ENCODE data around the gene EXOC3L2.

The EXOC3L2 gene

GRCh38 chr19:45171211-45171623 lies 74.0 kb downstream of the EXOC3L2 start:
- no peaks in the 10 kb centered on the region for H3K79me2 ChIP-seq (ENCODE audit: low read length)
- no peak for DNase-seq
- no peak overlapping the region for H2AFZ ChIP-seq (ENCODE audit: low read length)
- H3K27ac ChIP-seq (ENCODE audit: low read length): no peak overlapping the region
- no peaks in the 10 kb centered on the region for H3K36me3 ChIP-seq (replicated peaks; ENCODE audit: insufficient read depth, low read length)
- no peak overlapping the region for H3K4me3 ChIP-seq (ENCODE audit: low read length)
- no peaks in the 10 kb centered on the region for H4K20me1 ChIP-seq (ENCODE audit: insufficient read depth, low read length)
- no peaks in the 10 kb centered on the region for H3K9me2 ChIP-seq (replicated peaks; ENCODE audit: insufficient read depth, low read length)
- H3K4me2 ChIP-seq (ENCODE audit: low read depth, low read length): no peak overlapping the region
- no peaks in the 10 kb centered on the region for H3K9me3 ChIP-seq (replicated peaks; ENCODE audit: insufficient read depth, low read length)
- no peaks in the 10 kb centered on the region for H3K27me3 ChIP-seq (replicated peaks; ENCODE audit: insufficient read depth, low read length)
- H3K9ac ChIP-seq (ENCODE audit: low read length): no peak overlapping the region
- H3K4me1 ChIP-seq (ENCODE audit: low read length): peaks cover 4% of the 10 kb centered on the region; the same call in 1 of the 2 replicates
- no peaks in the 10 kb centered on the region for H3F3A ChIP-seq (ENCODE audit: insufficient read depth, low read length)
- TF ChIP-seq CTCF (IDR thresholded peaks at IDR 0.05; ENCODE audit: low read length): no peak

DNA sequence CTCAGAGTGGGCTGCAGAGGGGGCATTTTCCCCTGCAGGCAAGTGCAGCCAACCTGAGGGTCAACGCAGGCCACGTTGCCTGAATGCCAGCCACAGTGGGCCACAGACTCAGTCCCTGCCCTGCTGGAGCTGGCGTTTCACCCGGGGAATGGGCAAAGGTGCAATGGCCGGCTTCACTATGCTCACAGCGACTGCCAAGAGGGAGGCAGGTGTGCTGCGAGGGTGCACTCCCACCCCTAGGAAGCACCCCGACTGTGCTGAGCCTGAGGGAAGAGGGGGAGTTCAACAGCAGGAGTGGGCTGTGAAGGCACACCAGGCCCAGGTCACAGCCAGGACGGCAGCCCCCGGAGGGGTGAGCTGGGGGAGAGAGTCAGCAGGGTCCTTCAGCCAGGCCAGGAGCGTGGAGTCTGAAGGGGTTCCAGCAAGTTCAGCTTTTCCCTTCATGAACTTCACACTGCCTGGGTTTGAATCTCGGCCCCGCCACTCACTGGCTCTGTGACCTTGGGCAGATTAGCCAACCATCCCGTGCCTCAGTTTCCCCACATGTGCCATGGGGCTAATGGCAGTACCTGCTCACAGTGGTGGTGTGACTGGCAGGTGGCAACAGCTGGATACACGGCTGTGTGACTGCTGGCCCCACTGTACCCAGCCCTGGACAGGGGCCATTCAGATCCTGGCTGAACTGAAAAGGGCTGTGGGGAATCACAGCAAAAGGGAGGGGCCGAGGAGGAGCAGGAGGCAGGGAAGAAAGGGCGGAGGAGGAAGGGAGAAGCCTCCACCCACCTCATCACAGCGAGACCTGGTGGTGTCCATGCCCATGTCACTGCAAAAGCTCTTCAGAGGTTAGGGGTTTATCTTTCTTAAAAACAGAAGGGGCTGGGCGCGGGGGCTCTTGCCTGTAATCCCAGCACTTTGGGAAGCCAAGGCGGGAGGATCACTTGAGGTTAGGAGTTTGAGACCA lies 74.8 kb downstream of the EXOC3L2 start:
- H2AFZ ChIP-seq (ENCODE audit: low read length): no peak overlapping the region
- DNase-seq: no peak
- no peak overlapping the region for H3K4me3 ChIP-seq (ENCODE audit: low read length)
- no peaks in the 10 kb centered on the region for H4K20me1 ChIP-seq (ENCODE audit: insufficient read depth, low read length)
- H3K4me2 ChIP-seq (ENCODE audit: low read depth, low read length): no peak overlapping the region
- H3K9ac ChIP-seq (ENCODE audit: low read length): no peak overlapping the region
- no peaks in the 10 kb centered on the region for H3K36me3 ChIP-seq (replicated peaks; ENCODE audit: insufficient read depth, low read length)
- peaks cover 4% of the 10 kb centered on the region; the same call in 1 of the 2 replicates for H3K4me1 ChIP-seq (ENCODE audit: low read length)
- no peaks in the 10 kb centered on the region for H3K79me2 ChIP-seq (ENCODE audit: low read length)
- no peak overlapping the region for H3K27ac ChIP-seq (ENCODE audit: low read length)
- no peaks in the 10 kb centered on the region for H3K9me2 ChIP-seq (replicated peaks; ENCODE audit: insufficient read depth, low read length)
- H3K27me3 ChIP-seq (replicated peaks; ENCODE audit: insufficient read depth, low read length): no peaks in the 10 kb centered on the region
- TF ChIP-seq EZH2phosphoT487 (IDR thresholded peaks at IDR 0.05; ENCODE audit: low read length): no peak
- TF ChIP-seq CTCF (IDR thresholded peaks at IDR 0.05; ENCODE audit: low read length): no peak
- TF ChIP-seq EZH2 (optimal IDR thresholded peaks at IDR 0.05; ENCODE audit: low read depth, low read length): no peak
- no peaks in the 10 kb centered on the region for H3F3A ChIP-seq (ENCODE audit: insufficient read depth, low read length)
- H3K9me3 ChIP-seq (replicated peaks; ENCODE audit: insufficient read depth, low read length): no peaks in the 10 kb centered on the region

DNA sequence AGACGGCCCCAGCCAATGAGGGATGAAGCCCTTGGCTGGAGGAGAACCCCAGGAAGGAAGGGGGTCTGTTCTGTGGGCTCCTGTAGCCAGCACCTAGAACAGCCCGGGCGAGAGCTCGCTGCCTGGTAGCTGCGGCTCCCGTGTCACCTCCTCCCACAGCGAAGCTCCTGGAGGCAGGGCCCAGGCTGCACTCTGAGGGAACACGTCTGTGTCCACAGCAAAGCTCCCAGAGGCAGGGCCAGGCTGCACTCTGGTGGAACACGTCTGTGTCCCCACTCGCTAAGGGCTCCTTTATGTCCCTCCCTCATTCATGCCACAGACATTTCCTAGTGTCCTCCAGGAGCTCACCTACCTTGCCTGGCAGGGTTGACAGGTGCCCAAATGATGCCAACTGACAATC lies 75.6 kb downstream of the EXOC3L2 start:
- Histone ChIP-seq H3K27ac (ENCODE audit: low read length) (no peak overlapping the region), H3K27me3 (replicated peaks; ENCODE audit: insufficient read depth, low read length) (no peaks in the 10 kb centered on the region), H3K4me1 (ENCODE audit: low read length) (peaks cover 4% of the 10 kb centered on the region; the same call in 1 of the 2 replicates), H3K36me3 (replicated peaks; ENCODE audit: insufficient read depth, low read length) (no peaks in the 10 kb centered on the region), H3K79me2 (ENCODE audit: low read length) (no peaks in the 10 kb centered on the region), H3K4me2 (ENCODE audit: low read depth, low read length) (no peak overlapping the region), H4K20me1 (ENCODE audit: insufficient read depth, low read length) (no peaks in the 10 kb centered on the region), H3F3A (ENCODE audit: insufficient read depth, low read length) (no peaks in the 10 kb centered on the region), H2AFZ (ENCODE audit: low read length) (no peak overlapping the region), H3K9ac (ENCODE audit: low read length) (no peak overlapping the region), H3K9me3 (replicated peaks; ENCODE audit: insufficient read depth, low read length) (no peaks in the 10 kb centered on the region), H3K9me2 (replicated peaks; ENCODE audit: insufficient read depth, low read length) (no peaks in the 10 kb centered on the region), H3K4me3 (ENCODE audit: low read length) (no peak overlapping the region)
- no peak for TF ChIP-seq EZH2phosphoT487 (IDR thresholded peaks at IDR 0.05; ENCODE audit: low read length)
- no peak for TF ChIP-seq EZH2 (optimal IDR thresholded peaks at IDR 0.05; ENCODE audit: low read depth, low read length)
- DNase-seq: no peak
